Measurements from ENCODE around the gene R3HCC1L.
"Not testable (repeated sequence)": the region's sequence is repeated elsewhere in the genome, so short reads cannot be mapped to it uniquely, and the experiment has no call there.

R3HCC1L gene

GRCh38 chr10:98201760-98202159, 67.3 kb downstream of the R3HCC1L start:
- no peak for TF ChIP-seq JUND (IDR thresholded peaks at IDR 0.05; ENCODE audit: low read depth)
- in situ Hi-C loops (cut with HindIII; ENCODE audit: low pct_unique_long_range_greater_than_20kb, low sequenced_read_pairs) = no loop called here
- no peak for DNase-seq (ENCODE audit: low read depth in 1 of 2, low spot score in 1 of 2)

DNA sequence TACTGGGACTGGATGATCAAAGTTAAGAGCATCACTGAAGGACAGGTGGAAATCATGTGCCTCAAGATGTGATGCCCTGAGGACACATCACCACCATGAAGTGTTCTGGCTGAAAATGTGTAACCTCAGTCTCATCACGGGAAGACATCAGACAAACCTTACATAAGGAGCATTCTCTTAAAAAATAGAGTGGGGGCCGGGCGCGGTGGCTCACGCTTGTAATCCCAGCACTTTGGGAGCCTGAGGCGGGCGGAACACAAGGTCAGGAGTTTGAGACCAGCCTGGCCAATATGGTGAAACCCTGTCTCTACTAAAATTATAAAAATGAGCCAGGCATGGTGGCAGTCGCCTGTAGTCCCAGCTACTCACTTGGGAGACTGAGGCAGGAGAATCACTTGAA, 67.9 kb downstream of the R3HCC1L start:
- no peak for TF ChIP-seq JUND (IDR thresholded peaks at IDR 0.05; ENCODE audit: low read depth)
- DNase-seq (ENCODE audit: low read depth in 1 of 2, low spot score in 1 of 2) = no peak
- in situ Hi-C loops (cut with HindIII; ENCODE audit: low pct_unique_long_range_greater_than_20kb, low sequenced_read_pairs) = no loop called here

- no peak for DNase-seq (ENCODE audit: low read depth in 1 of 2, low spot score in 1 of 2)
- in situ Hi-C loops (cut with HindIII; ENCODE audit: low pct_unique_long_range_greater_than_20kb, low sequenced_read_pairs) = no loop called here
- no peak for TF ChIP-seq JUND (IDR thresholded peaks at IDR 0.05; ENCODE audit: low read depth)
These were observed 70.9 kb downstream of the R3HCC1L start for GRCh38 chr10:98205351-98205750.

- in situ Hi-C loops (cut with HindIII; ENCODE audit: low pct_unique_long_range_greater_than_20kb, low sequenced_read_pairs) = no loop called here
- TF ChIP-seq JUND (IDR thresholded peaks at IDR 0.05; ENCODE audit: low read depth) = no peak
- no peak for DNase-seq (ENCODE audit: low read depth in 1 of 2, low spot score in 1 of 2)
These were observed 74.5 kb downstream of the R3HCC1L start for GRCh38 chr10:98208925-98209324.

DNA sequence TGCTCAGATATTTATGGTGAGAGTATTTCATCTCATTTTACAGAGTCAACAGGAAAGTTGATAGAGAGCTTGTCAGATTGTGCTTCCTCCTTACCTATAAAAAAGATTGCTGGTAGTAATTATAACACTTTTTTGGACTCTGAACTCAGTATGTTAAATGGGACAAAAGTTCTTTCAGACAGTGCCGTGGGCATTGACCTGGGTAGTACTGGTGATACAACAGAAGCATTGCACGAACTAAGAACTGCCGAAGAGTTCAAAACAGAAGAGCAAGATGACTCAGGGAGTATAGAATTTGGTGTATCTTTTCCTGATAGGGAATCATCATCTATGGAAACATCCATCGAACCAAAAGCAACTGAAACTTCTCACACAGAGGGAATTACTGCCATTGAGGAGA, 75.0 kb downstream of the R3HCC1L start:
- DNase-seq (ENCODE audit: low read depth in 1 of 2, low spot score in 1 of 2) = no peak
- in situ Hi-C loops (cut with HindIII; ENCODE audit: low pct_unique_long_range_greater_than_20kb, low sequenced_read_pairs) = no loop called here
- TF ChIP-seq JUND (IDR thresholded peaks at IDR 0.05; ENCODE audit: low read depth) = no peak

- in situ Hi-C loops (cut with HindIII; ENCODE audit: low pct_unique_long_range_greater_than_20kb, low sequenced_read_pairs) = no loop called here
- DNase-seq (ENCODE audit: low read depth in 1 of 2, low spot score in 1 of 2) = peak in 1 of 2 experiments; percentile 19
- no peak for TF ChIP-seq JUND (IDR thresholded peaks at IDR 0.05; ENCODE audit: low read depth)
These were observed 77.7 kb downstream of the R3HCC1L start for GRCh38 chr10:98212196-98212595.

DNA sequence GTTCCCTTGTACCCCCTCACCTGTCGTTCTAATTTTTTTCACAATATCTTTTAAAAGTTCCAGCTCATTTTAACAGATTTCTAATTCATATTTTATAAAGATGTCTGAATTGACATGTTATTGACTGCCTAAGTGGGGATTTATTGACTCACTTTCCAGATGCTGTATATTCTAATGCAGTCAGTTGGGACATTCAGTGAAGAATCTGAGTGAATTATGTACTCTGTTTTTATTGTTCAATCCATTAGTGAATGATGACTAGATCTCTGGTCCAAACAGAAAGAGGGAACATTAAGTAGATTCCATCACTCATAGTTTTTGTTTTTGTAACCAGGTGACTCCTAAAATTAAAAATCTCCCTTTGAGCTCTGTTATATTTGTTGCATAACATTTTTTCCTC, 79.3 kb downstream of the R3HCC1L start:
- no peak for DNase-seq (ENCODE audit: low read depth in 1 of 2, low spot score in 1 of 2)
- in situ Hi-C loops (cut with HindIII; ENCODE audit: low pct_unique_long_range_greater_than_20kb, low sequenced_read_pairs) = no loop called here
- TF ChIP-seq JUND (IDR thresholded peaks at IDR 0.05; ENCODE audit: low read depth) = no peak

- in situ Hi-C loops (cut with HindIII; ENCODE audit: low pct_unique_long_range_greater_than_20kb, low sequenced_read_pairs) = no loop called here
- no peak for DNase-seq (ENCODE audit: low read depth in 1 of 2, low spot score in 1 of 2)
- TF ChIP-seq JUND (IDR thresholded peaks at IDR 0.05; ENCODE audit: low read depth) = no peak
These were observed 80.9 kb downstream of the R3HCC1L start for GRCh38 chr10:98215373-98215772.

DNA sequence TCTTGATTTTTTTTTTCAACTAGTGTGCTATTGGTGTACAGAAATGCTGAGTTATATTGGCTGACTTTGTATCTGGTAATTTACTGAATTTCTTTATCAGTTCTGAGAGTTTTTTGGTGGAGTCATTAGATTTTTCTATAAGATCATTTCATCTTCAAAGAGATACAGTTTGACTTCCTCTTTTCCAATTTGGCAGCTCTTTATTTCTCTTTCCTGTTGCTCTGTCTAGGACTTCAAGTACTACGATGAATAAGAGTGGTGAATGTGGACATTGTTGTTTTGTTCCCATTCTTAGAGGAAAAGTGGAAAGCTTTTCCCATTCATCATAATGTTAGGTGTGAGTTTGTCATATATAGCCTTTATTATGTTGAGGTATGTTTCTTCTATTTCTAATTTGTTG, 83.3 kb downstream of the R3HCC1L start:
- in situ Hi-C loops (cut with HindIII; ENCODE audit: low pct_unique_long_range_greater_than_20kb, low sequenced_read_pairs) = no loop called here
- no peak for TF ChIP-seq JUND (IDR thresholded peaks at IDR 0.05; ENCODE audit: low read depth)
- no peak for DNase-seq (ENCODE audit: low read depth in 1 of 2, low spot score in 1 of 2)

- no peak for DNase-seq (ENCODE audit: low read depth in 1 of 2, low spot score in 1 of 2)
- no peak for TF ChIP-seq JUND (IDR thresholded peaks at IDR 0.05; ENCODE audit: low read depth)
- in situ Hi-C loops (cut with HindIII; ENCODE audit: low pct_unique_long_range_greater_than_20kb, low sequenced_read_pairs) = no loop called here
These were observed 89.4 kb downstream of the R3HCC1L start for GRCh38 chr10:98223874-98224273.

GRCh38 chr10:98224509-98224908, 90.1 kb downstream of the R3HCC1L start:
- DNase-seq (ENCODE audit: low read depth in 1 of 2, low spot score in 1 of 2) = no peak
- in situ Hi-C loops (cut with HindIII; ENCODE audit: low pct_unique_long_range_greater_than_20kb, low sequenced_read_pairs) = no loop called here
- TF ChIP-seq JUND (IDR thresholded peaks at IDR 0.05; ENCODE audit: low read depth) = no peak

- in situ Hi-C loops (cut with HindIII; ENCODE audit: low pct_unique_long_range_greater_than_20kb, low sequenced_read_pairs) = no loop called here
- TF ChIP-seq JUND (IDR thresholded peaks at IDR 0.05; ENCODE audit: low read depth) = no peak
- peak in 1 of 2 experiments; percentile 4 for DNase-seq (ENCODE audit: low read depth in 1 of 2, low spot score in 1 of 2)
These were observed 90.5 kb downstream of the R3HCC1L start for GRCh38 chr10:98224996-98225395.

GRCh38 chr10:98226508-98227144, 92.2 kb downstream of the R3HCC1L start:
- no peak for DNase-seq (ENCODE audit: low read depth in 1 of 2, low spot score in 1 of 2)
- no peak for TF ChIP-seq JUND (IDR thresholded peaks at IDR 0.05; ENCODE audit: low read depth)
- in situ Hi-C loops (cut with HindIII; ENCODE audit: low pct_unique_long_range_greater_than_20kb, low sequenced_read_pairs) = no loop called here

GRCh38 chr10:98227713-98228112, 93.3 kb downstream of the R3HCC1L start:
- DNase-seq (ENCODE audit: low read depth in 1 of 2, low spot score in 1 of 2); in situ Hi-C loops (cut with HindIII; ENCODE audit: low pct_unique_long_range_greater_than_20kb, low sequenced_read_pairs): not testable (repeated sequence)

- in situ Hi-C loops (cut with HindIII; ENCODE audit: low pct_unique_long_range_greater_than_20kb, low sequenced_read_pairs); DNase-seq (ENCODE audit: low read depth in 1 of 2, low spot score in 1 of 2): not testable (repeated sequence)
These were observed 93.8 kb downstream of the R3HCC1L start for GRCh38 chr10:98228266-98228665.

Measured in T47D (cell line).